Small intestine (tissue), 7 donors: Measurements from ENCODE around the gene GRB10. TPM values are rescaled to one million over a fixed set of nuclear protein-coding genes. Genes with fewer than 3 reads are reported as not detected.

ENCODE experiments used
- DNase-seq, 2 donors: peaks; one replicate each; pipeline versions ENCODE4 v3.0.0 to v3.0.0-alpha.2; 2013
- FAIRE-seq: peaks from 2 replicates; lab custom pipeline; 2012; peaks lifted over from hg19 to GRCh38; lab: Jason Lieb, UNC
- H3K27ac ChIP-seq, 3 donors: one replicate each; pipeline ENCODE4 v1.5.1; 2013; ENCODE audit warnings: low read length in 2 of 3, mild to moderate bottlenecking in 2 of 3, control low read depth in 1 of 3, inconsistent platforms in 1 of 3, low read depth in 1 of 3, moderate library complexity in 1 of 3
- H3K27me3 ChIP-seq, 3 donors: one replicate each; pipeline ENCODE4 v1.6.1; 2013; ENCODE audit warnings: low read length in 3 of 3, inconsistent platforms in 1 of 3; ENCODE audit not compliant: control insufficient read depth in 3 of 3, insufficient read depth in 3 of 3
- H3K36me3 ChIP-seq, 3 donors: one replicate each; pipeline ENCODE4 v1.6.1; 2013; ENCODE audit warnings: low read length in 3 of 3, inconsistent platforms in 1 of 3, low read depth in 1 of 3, mild to moderate bottlenecking in 1 of 3, moderate library complexity in 1 of 3; ENCODE audit not compliant: control insufficient read depth in 3 of 3, insufficient read depth in 2 of 3
- H3K4me1 ChIP-seq, 3 donors: one replicate each; pipeline ENCODE4 v1.6.1; 2013; ENCODE audit warnings: low read length in 2 of 3, inconsistent platforms in 1 of 3, low read depth in 1 of 3, mild to moderate bottlenecking in 1 of 3, moderate library complexity in 1 of 3; ENCODE audit not compliant: control insufficient read depth in 3 of 3, insufficient read depth in 2 of 3
- H3K4me3 ChIP-seq, 3 donors: one replicate each; pipeline ENCODE4 v1.5.1; 2013; ENCODE audit warnings: low read length in 3 of 3, control low read depth in 1 of 3, inconsistent platforms in 1 of 3, low read depth in 1 of 3, mild to moderate bottlenecking in 1 of 3, moderate library complexity in 1 of 3
- H3K9me3 ChIP-seq, 2 donors: one replicate each; pipeline ENCODE4 v1.6.1; 2013; ENCODE audit warnings: low read depth in 1 of 2, low read length in 1 of 2; ENCODE audit not compliant: control insufficient read depth in 2 of 2, insufficient read depth in 1 of 2
- WGBS, 3 donors: extraction: QIAGEN DNeasy Blood & Tissue Kit; methylation state at CpG; one replicate each; pipeline ENCODE4 v1.1.7; 2013; 5-methylcytosine and 5-hydroxymethylcytosine counted together
- polyA plus RNA-seq, 4 donors: library from polyadenylated mRNA; stranded (reverse) in 3 of 4; unstranded in 1 of 4; fragments of 200-250 nt in 3 of 4; fragments of 120-200 nt in 1 of 4; gene quantifications; one replicate each; pipeline versions ENCODE4 v1.2.1 to v1.2.3, GENCODE V29; 2013
- donor health status: healthy with polysubstance abuse.
- donor health status: control.
- donor health status: control.
- donor health status: Bipolar disorder and iron deficiency.
- donor health status: healthy.

GRB10 gene
- polyA plus RNA-seq, 4 donors = 14.5 to 33.8 (median 22.1) TPM

DNA sequence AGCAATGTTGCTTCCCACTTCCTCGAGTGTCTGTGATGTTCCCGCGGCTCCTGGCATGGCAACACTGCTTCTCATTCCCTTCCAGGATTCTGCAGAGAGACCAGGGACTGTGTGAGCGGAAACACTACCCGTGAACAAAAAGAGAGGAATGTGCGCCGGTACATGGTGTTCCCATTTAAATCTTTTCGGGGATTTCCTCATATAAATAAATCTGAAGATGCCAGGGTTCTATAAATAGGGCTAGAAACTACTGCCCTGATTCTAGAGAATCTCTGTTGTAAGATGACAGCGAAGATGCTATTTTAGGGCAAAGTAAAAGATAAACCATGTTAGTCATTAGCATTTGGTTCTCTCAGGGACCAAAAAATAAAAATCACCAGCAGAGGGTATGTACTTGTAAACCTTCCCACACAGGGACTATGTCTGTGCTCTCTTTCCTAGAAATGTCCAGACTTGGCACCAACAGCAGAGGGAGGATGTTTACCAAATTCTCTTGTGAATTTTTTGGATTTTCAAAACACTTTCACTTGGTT, 125.3 kb downstream of the GRB10 start:
- H3K9me3 ChIP-seq = no peaks in the 10 kb centered on the region
- peak overlapping the region in 1 of 3 donors; percentile 81 for H3K27ac ChIP-seq
- no peak overlapping the region for H3K4me3 ChIP-seq
- H3K27me3 ChIP-seq = no peaks in the 10 kb centered on the region
- peaks cover 0 to 21% (median 0%) of the 10 kb centered on the region in 3 donors for H3K36me3 ChIP-seq
- no peak for FAIRE-seq
- no peak for DNase-seq
- H3K4me1 ChIP-seq = peaks cover 0 to 4% (median 0%) of the 10 kb centered on the region in 3 donors
- 56 to 85% (median 81%) methylated on average over 9 of the region's 9 CpGs for WGBS, 3 donors

DNA sequence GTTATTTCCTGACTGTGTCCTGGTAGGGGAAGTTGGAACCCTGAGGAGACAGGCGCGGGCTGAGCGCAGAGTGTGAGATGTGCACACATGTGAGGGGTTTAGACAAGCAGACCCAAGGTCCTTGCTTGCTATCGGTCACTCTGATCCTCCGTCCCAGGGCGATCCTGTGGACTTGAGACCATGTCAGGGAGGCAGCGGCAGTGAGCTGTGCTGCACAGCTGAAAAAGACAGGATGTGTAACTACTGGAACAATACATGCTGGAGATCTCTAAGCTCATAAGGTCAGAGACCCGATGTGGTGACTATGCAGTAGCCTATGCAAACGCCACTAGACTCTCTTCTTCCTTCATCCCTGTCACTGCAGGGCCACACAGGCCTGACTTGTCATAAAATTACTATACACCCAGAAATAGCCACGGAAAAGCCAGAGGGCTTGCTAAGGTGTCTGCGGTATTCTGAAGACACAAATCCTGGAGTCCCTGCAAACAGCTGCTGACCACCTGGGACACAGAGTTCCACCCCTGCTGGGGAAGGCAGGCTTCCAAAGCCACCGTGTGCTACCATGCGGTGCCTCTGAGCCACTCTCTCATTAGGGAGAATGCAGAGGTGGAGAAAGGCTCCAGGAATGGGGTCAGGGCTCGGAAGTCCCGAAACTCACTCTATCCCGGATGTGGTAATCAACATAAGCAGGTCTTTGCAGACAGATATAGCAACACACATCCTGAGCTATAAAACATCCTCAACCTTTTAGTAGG, 126.4 kb downstream of the GRB10 start:
- DNase-seq = no peak

DNA sequence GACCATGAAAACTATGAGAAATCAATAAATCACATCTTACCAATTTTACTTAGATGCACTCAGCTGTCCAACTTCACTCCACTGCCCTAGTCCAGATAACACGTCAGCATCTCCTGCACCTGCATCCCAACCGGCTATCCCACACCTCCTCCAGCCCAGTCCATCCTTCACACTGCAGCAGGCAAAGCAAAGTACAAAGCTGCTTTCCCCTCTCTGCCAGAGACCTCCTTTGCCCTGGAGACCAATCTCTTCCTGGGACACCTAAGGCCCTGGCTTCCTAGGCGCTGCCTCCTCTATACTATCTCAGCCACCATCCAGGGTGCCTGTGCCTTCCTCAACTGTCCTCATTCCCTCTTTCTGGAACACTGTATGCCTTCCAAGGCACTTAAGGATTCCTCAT, 127.2 kb downstream of the GRB10 start:
- H3K4me3 ChIP-seq = no peak overlapping the region
- FAIRE-seq = no peak
- H3K27ac ChIP-seq = peak overlapping the region in 1 of 3 donors; percentile 81
- no peaks in the 10 kb centered on the region for H3K27me3 ChIP-seq
- WGBS, 3 donors = 95 to 96% (median 95%) methylated on average over 3 of the region's 3 CpGs
- DNase-seq = no peak
- peaks cover 0 to 10% (median 0%) of the 10 kb centered on the region in 3 donors for H3K36me3 ChIP-seq
- H3K4me1 ChIP-seq = peaks cover 0 to 4% (median 0%) of the 10 kb centered on the region in 3 donors
- no peaks in the 10 kb centered on the region for H3K9me3 ChIP-seq

More for the DNA sequence above, 126.4 kb downstream of the GRB10 start:
- peaks cover 0 to 14% (median 0%) of the 10 kb centered on the region in 3 donors for H3K36me3 ChIP-seq
- WGBS, 3 donors = 88 to 90% (median 89%) methylated on average over 16 of the region's 16 CpGs
- no peaks in the 10 kb centered on the region for H3K27me3 ChIP-seq
- H3K4me3 ChIP-seq = no peak overlapping the region
- peak overlapping the region in 1 of 3 donors; percentile 81 for H3K27ac ChIP-seq
- no peaks in the 10 kb centered on the region for H3K9me3 ChIP-seq
- H3K4me1 ChIP-seq = peaks cover 0 to 4% (median 0%) of the 10 kb centered on the region in 3 donors
- no peak for FAIRE-seq

DNA sequence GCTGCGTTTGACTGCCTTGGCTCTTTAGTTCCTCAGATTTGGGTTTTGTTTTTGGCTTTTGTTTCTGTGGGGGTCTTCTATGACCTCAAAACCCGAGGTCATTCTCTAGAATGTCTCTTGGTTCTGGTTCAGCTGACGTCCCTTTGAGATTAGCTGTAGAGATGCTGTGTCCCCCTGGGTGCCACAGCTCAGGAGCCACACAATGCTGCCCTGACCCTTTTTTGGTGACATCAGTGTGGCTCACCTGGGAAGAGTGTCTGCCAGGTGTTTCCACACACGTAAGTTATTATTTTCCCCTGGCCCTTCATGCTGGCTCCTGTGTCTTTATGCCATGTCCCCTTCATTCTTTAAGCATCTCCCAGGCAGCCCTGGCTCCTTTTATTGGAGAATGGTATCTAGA, 127.7 kb downstream of the GRB10 start:
- WGBS, 3 donors = 77 to 90% (median 81%) methylated on average over 4 of the region's 4 CpGs
- Histone ChIP-seq H3K36me3 (peaks cover 0 to 6% (median 0%) of the 10 kb centered on the region in 3 donors), H3K4me1 (peaks cover 0 to 4% (median 0%) of the 10 kb centered on the region in 3 donors), H3K9me3 (no peaks in the 10 kb centered on the region), H3K27me3 (no peaks in the 10 kb centered on the region), H3K27ac (peak overlapping the region in 1 of 3 donors; percentile 56), H3K4me3 (no peak overlapping the region)
- FAIRE-seq (no peak), DNase-seq (no peak)

DNA sequence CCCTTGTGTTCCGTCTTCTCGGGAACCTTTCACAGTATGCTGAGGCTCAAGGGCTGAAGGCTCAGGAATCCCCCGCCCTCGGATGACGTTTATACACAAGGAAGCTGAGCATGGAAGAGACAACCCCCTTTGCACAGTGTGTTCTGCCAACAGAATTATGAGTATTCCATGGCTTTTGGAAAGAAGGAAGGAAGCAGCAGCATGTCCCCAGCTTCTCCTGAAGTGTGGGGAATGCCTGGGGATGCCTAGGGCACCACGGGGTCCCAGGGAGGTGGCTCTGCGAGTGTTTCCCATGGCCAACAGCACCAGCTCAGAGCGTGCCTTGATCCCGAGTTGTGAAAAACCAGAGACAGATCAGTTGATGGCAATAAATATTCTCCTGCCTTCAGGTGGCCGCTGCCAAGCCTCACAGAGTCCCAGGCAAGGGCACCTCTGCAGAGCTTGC, 128.7 kb downstream of the GRB10 start:
- H3K4me1 ChIP-seq = peaks cover 0 to 4% (median 0%) of the 10 kb centered on the region in 3 donors
- peak overlapping the region in 1 of 3 donors; percentile 87 for H3K27ac ChIP-seq
- no peaks in the 10 kb centered on the region for H3K27me3 ChIP-seq
- no peak for DNase-seq
- FAIRE-seq = no peak
- peaks cover 0 to 4% (median 0%) of the 10 kb centered on the region in 3 donors for H3K36me3 ChIP-seq
- no peaks in the 10 kb centered on the region for H3K9me3 ChIP-seq
- 62 to 94% (median 78%) methylated on average over 10 of the region's 10 CpGs for whole genome bisulfite sequencing, 3 donors
- H3K4me3 ChIP-seq = no peak overlapping the region

- Histone ChIP-seq H3K9me3 (no peaks in the 10 kb centered on the region), H3K4me3 (no peak overlapping the region), H3K27me3 (no peaks in the 10 kb centered on the region), H3K4me1 (peaks cover 0 to 2% (median 0%) of the 10 kb centered on the region in 3 donors), H3K27ac (peak overlapping the region in 1 of 3 donors; percentile 87), H3K36me3 (peaks cover 0 to 2% (median 0%) of the 10 kb centered on the region in 3 donors)
- WGBS, 3 donors = 60 to 74% (median 63%) methylated on average over 16 of the region's 16 CpGs
- peak in 1 of 2 donors; percentile 14 for DNase-seq
- no peak for FAIRE-seq
Observed at GRCh38 chr7:50653126-50653864, 129.4 kb downstream of the GRB10 start.

DNA sequence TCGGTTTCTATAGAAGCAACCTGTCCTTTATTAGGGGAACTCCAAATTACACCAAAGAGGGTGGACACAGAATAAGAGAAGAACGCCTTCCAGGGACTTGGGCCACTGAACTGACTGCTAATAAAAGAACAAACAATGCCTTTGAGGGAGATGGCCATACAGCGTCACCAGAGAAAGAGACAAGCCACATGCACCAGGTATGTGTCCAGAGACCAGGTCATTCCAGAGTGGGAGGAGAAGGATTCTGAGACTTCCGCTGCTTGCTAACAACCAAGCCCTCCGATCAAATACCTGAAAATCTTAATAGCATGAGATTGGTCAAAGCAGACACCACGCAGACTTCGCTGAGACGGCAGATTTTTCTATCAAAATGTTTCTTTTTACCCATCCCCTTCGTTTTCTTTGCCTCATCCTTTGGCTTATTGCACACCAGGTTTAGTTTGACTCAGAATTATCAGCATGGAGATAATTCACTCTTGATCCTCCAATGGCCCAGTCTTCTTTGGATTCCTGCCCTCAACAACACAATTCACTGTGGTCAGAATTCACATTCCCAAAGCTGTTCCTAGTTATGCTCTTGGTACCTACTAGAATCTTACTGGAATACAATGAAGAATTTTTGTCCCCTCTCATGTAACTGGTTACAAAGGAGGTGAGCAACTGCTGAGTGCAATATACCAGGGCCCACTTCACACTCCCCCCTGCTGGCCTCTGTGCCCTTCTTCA, 130.1 kb downstream of the GRB10 start:
- FAIRE-seq (no peak), DNase-seq (no peak)
- 94 to 98% (median 97%) methylated on average over 9 of the region's 9 CpGs for WGBS, 3 donors
- Histone ChIP-seq H3K4me1 (no peaks in the 10 kb centered on the region), H3K27ac (peak overlapping the region in 1 of 3 donors; percentile 87), H3K36me3 (peaks cover 0 to 2% (median 0%) of the 10 kb centered on the region in 3 donors), H3K4me3 (no peak overlapping the region), H3K9me3 (no peaks in the 10 kb centered on the region), H3K27me3 (no peaks in the 10 kb centered on the region)
